ENCODE data around the gene MTA1.
A peak's percentile ranks its signal among the peaks of the same experiment; 100 is the strongest.

Gene MTA1

DNA sequence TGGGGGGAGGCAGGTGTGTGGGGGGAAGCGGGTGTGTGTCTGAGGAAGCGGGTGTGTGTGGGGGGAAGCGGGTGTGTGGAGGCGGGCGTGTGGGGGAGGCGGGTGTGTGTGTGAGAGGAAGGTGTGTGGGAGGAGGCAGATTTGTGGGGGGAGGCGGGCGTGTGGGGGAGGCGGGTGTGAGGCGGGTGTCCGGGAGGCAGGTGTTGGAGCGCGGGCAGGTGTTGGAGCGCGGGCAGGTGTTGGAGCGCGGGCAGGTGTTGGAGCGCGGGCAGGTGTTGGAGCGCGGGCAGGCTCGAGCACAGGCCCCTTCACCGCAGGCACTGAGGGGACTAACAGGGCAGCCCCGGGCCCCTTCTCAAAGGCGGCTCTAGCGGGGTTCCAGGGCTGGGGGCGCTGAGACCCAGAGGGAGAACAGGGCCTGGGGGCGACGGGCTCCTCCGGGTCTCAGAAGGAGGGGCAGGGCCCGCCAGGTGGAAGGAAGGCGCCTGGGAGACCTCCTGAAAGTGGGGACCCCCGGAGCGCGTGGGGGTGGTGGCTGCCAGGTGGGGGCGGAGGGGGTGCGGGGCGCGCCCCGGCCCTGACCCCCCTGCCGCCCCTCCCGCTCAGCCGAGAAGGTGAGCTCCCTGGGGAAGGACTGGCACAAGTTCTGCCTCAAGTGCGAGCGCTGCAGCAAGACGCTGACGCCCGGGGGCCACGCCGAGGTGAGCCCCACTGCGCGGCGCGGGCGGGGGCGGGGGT, 58.2 kb downstream of the MTA1 start:
- no peak for TF ChIP-seq TAF1 (IDR thresholded peaks at IDR 0.05; ENCODE audit: borderline replicate concordance, low read depth, low read length)
- DNase-seq (ENCODE audit: insufficient read length), result no peak
- no peak for FAIRE-seq

DNA sequence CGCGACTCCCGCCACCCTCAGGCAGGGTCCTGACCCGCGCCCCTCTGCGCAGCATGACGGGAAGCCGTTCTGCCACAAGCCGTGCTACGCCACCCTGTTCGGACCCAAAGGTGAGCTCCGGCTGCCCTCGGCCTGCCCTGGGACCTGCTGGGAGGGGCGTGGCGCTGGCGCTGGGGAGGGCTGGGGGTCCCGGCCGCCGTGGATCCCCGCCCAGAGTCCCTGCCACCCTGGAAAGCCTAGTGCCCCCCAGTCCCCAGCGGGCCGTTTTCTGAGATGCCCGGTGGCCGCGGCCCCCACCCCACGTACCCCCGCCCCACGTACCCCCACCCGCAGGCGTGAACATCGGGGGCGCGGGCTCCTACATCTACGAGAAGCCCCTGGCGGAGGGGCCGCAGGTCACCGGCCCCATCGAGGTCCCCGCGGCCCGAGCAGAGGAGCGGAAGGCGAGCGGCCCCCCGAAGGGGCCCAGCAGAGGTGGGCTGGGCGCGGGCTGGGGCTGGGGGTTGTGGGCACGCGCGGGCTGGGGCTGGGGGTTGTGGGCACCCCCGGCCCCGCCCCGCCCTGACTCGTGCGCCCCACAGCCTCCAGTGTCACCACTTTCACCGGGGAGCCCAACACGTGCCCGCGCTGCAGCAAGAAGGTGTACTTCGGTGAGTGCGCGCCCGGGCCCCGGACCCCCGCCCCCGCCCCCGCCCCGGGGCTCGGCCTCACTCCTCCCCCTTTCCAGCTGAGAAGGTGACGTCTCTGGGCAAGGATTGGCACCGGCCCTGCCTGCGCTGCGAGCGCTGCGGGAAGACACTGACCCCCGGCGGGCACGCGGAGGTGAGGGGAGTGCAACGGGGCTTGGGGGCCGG, 59.0 kb downstream of the MTA1 start:
- TF ChIP-seq POLR2A (IDR thresholded peaks at IDR 0.05; ENCODE audit: low read depth, low read length) (no peak), POLR2AphosphoS5 (IDR thresholded peaks at IDR 0.05; ENCODE audit: low read depth, low read length) (no peak), TAF1 (IDR thresholded peaks at IDR 0.05; ENCODE audit: borderline replicate concordance, low read depth, low read length) (no peak)
- DNase-seq (ENCODE audit: insufficient read length) (no peak), FAIRE-seq (no peak)

DNA sequence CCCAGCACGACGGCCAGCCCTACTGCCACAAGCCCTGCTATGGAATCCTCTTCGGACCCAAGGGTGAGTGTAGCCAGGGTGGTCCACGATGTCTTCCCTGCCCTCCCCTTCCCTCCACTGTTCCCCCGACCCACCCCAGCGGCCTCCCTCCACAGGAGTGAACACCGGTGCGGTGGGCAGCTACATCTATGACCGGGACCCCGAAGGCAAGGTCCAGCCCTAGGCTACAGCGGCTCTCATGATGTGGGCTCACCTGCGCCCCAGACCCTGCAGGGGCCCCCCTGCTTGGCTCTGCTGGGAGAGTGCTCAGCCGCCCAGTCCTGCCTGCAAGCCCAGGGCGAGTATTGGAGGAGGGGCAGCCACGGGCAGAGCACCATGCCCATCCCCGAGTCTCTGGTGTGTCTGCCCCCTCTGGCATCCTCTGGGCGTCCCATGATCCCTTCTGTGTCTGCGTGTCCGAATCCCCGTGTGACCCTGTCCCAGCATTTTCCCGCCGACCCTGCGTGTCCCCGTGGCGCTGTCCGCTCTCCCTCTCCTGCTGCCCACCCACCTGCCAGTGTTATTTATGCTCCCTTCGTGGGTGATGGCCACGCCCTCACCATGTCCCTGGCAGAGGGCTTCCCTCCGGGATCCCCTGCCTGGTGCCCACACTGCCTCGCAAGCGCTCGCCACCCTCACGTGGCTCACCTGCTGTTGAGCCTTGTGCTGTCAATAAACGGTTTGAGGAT, 60.0 kb downstream of the MTA1 start:
- no peak for TF ChIP-seq POLR2AphosphoS5 (IDR thresholded peaks at IDR 0.05; ENCODE audit: low read depth, low read length)
- TF ChIP-seq TAF1 (IDR thresholded peaks at IDR 0.05; ENCODE audit: borderline replicate concordance, low read depth, low read length), result no peak
- TF ChIP-seq POLR2A (IDR thresholded peaks at IDR 0.05; ENCODE audit: low read depth, low read length), result no peak
- DNase-seq (ENCODE audit: insufficient read length), result no peak
- FAIRE-seq, result no peak

DNA sequence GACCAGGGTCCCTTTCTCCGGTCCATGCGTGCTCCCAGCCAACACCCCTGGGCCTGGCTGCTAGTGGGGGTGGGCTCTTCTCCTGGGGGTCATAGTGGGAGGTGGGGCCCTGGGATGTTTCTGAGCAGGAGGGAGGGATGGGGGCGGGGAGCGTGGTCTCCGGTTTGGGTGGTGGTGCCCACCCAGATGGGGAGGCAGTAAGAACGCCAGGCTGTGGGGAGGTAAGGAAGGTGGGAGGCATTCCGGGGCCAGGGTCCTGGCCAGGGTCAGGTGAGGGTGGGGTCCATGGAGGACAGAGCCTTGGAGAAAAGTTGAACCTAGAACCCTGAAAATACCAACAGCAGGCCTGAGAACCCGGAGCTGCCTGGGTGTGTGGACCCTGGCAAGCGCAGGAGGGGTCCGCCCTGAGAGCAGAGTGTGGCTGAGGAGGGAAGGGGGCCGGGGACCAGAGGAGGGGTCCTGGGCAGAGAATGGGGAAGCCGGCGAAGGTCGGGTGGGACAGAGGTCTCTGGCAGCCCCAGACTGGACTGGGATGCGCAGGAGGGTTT, 60.6 kb downstream of the MTA1 start:
- DNase-seq (ENCODE audit: insufficient read length) (no peak), FAIRE-seq (no peak)

DNA sequence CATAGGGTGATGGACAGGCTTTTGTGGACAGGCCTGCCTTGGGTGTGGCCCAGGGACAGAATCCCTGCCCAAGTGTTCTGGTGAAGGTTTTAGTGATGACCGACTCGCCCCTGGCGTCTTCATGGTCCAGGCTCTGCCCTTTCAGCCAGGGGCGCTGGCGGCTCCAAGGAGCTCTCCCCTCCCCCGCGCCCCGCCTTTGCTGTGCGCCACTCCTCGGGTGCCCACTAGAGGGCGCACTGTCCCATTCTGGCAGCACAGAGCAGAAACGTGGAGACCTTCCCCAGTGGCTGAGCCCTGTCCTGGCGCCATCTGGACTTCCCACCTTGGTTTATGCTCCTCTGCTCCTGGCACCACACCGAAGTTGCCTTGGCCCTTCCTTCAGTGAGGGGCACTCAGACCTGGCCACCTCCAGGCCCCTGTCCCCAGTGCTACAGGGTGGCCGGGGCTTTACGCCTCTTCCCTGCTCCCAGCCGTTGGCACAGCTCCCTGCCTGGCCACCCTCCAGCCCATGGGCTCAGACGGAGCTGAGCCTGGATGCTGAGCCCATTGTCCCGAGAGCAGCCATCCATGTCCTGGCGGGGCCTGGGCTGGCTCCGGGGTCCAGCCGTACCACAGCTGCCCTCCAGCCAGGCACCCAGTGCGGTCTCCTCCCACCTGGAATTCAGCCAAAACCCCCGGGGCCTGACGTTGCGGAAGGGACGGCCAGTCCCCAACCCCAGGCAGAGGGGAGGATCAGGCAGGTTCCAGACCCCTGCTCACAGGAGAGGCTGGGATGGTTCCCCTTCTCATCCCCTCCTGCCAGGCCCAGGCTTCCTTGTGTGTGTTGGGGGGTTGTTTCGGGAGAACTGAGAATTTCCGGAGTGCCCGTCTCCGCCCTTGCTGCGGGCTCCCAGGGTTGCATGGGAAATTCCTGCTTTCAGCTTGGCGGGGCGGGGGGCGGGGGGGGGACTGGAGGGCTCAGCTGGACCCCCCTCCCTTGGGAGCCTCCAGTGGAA, 61.5 kb downstream of the MTA1 start:
- TF ChIP-seq TAF1 (IDR thresholded peaks at IDR 0.05; ENCODE audit: borderline replicate concordance, low read depth, low read length) (0 out of 2 replicates have a peak, but pooled peaks have one; percentile 21), POLR2A (IDR thresholded peaks at IDR 0.05; ENCODE audit: low read depth, low read length) (no peak; the same call in 1 of the 2 replicates)
- DNase-seq (ENCODE audit: insufficient read length) (peak; percentile 98), FAIRE-seq (peak; percentile 98)

More for the DNA sequence above, 60.6 kb downstream of the MTA1 start:
- TF ChIP-seq POLR2A (IDR thresholded peaks at IDR 0.05; ENCODE audit: low read depth, low read length), result no peak
- no peak for TF ChIP-seq TAF1 (IDR thresholded peaks at IDR 0.05; ENCODE audit: borderline replicate concordance, low read depth, low read length)
- no peak for TF ChIP-seq POLR2AphosphoS5 (IDR thresholded peaks at IDR 0.05; ENCODE audit: low read depth, low read length)

DNA sequence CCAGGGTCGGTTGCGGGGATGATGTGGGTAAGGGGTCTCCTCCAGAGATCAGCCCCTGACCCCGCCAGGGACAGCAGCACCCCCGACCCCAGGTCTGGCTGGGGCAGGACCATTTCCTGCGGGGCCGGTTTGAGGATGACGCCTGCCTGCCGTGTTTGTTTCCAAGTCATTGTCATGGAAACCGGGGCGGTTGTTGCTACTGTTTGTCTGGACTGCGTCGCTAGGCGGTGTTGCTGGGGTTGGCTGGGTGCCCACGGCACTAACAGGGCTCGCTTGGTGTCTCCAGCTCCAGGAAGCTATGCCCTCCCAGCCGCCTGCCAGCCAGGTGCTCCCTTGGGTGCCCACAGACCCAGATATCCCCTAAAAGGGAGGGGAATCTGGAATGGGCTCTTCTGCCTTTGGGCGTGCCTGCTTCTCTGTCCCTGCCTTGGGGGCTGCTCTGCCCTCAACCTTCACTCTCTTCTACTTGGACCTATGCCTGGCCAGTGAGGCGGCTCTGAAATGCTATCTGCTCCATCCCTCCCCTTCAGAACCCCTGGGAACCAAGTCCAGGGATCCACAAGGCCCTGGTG, 62.3 kb downstream of the MTA1 start:
- FAIRE-seq, result peak; percentile 94
- no peak for TF ChIP-seq TAF1 (IDR thresholded peaks at IDR 0.05; ENCODE audit: borderline replicate concordance, low read depth, low read length)
- no peak for TF ChIP-seq POLR2AphosphoS5 (IDR thresholded peaks at IDR 0.05; ENCODE audit: low read depth, low read length)
- peak; percentile 97 for DNase-seq (ENCODE audit: insufficient read length)

DNA sequence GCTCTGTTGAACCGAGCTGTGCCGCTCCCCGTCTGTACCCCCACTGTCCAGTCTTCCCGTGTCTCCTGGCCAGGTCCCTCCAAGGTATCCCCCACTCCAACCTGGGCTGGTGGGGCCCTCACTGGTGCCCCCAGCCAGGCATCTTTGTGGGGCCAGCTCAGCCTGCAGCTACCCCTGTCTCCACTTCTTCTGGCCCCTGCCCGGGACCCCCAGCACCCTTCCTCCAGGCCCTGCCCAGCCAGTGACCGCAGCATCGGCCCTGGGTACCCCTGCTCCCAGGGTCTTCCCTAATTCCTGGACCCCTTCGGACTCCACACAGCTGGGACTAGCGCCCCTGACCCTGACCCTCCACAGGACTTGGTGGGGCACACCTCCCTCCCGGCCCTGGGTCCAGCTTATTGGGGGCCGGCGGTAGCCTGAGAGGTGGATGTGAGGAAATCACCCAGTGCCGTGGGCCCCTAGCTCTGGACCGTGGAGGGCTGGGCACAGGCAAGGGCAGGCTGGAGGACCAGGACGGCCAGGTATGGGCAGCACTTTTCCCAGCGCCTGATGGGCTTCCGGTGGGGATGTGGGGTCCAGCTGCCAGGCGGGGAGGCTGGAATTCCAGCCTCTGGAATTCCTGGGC, 63.0 kb downstream of the MTA1 start:
- no peak for TF ChIP-seq POLR2A (IDR thresholded peaks at IDR 0.05; ENCODE audit: low read depth, low read length)
- no peak for TF ChIP-seq TAF1 (IDR thresholded peaks at IDR 0.05; ENCODE audit: borderline replicate concordance, low read depth, low read length)
- TF ChIP-seq POLR2AphosphoS5 (IDR thresholded peaks at IDR 0.05; ENCODE audit: low read depth, low read length), result no peak
- no peak for DNase-seq (ENCODE audit: insufficient read length)
- FAIRE-seq, result no peak

DNA sequence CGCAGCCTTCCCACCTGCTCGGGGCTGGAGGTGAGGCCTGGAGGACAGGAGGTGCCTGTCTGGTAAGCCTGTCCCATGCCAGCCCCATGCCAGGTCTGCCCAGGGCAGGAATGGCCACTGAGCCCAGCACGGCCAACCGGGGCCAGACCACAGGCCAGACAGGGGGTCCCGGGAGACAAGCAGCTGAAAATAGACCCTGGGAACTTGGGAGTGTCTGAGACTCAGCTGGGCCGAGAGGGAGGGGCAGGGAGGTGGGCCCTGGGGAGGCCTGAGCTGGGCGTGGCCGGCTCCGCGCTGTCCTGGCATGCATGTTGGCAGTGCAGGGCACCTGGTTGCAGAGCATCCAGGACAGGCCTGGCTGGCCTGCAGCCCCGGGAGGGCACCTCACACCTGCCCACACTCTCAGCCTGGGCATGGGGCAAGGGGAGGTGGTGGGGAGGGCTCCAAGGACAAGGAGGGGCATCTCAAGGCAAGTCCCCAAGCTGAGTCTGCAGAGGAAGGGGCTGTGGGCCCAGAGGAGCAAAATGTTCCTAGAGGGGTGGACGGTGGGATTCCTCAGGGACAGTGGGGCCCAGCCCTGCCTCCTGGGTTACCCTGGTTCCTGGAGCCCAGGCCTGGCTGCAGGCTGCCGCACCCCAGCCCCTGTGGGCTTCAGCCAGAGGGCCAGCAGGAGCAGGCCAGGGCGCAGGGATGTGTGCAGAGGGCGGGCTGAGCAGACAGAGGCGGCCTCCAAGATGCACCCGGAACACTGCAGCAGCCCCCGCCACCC, 63.9 kb downstream of the MTA1 start:
- FAIRE-seq (no peak), DNase-seq (ENCODE audit: insufficient read length) (no peak)
- TF ChIP-seq TAF1 (IDR thresholded peaks at IDR 0.05; ENCODE audit: borderline replicate concordance, low read depth, low read length) (no peak), POLR2A (IDR thresholded peaks at IDR 0.05; ENCODE audit: low read depth, low read length) (no peak), POLR2AphosphoS5 (IDR thresholded peaks at IDR 0.05; ENCODE audit: low read depth, low read length) (no peak)
